Vagina (tissue), 2 donors: ENCODE measurements around the gene USH2A. TPM values are rescaled to one million over a fixed set of nuclear protein-coding genes. Genes with fewer than 3 reads are reported as not detected.

Experiments
- DNase-seq, 2 donors: peaks; one replicate each; pipeline ENCODE4 v3.0.0-alpha.2; 2017; ENCODE audit errors: extremely low spot score in 2 of 2
- H3K27ac ChIP-seq: fragments of 200-600 bp; sonication (generic); one replicate; pipeline ENCODE4 v1.5.1; 2019
- H3K27me3 ChIP-seq: fragments of 200-600 bp; sonication (generic); one replicate; pipeline ENCODE4 v1.5.1; 2019
- H3K36me3 ChIP-seq, 2 donors: fragments of 200-600 bp; sonication (generic); one replicate each; pipeline ENCODE4 v1.5.1; 2017 to 2019
- H3K4me1 ChIP-seq: fragments of 200-600 bp; sonication (generic); one replicate; pipeline ENCODE4 v1.5.1; 2019
- H3K4me3 ChIP-seq, 2 donors: fragments of 200-600 bp; sonication (generic); 1 replicate in 1 of 2; 2 replicates in 1 of 2; pipeline ENCODE4 v1.5.1; 2016 to 2019
- H3K9me3 ChIP-seq: fragments of 200-600 bp; sonication (generic); one replicate; pipeline ENCODE4 v1.5.1; 2019
- POLR2A ChIP-seq, 2 donors: fragments of 450-650 bp; IDR thresholded peaks; one replicate each; pipeline ENCODE4 v1.6.1; 2017; ENCODE audit warnings: antibody characterized with exemption in 2 of 2, mild to moderate bottlenecking in 2 of 2, moderate library complexity in 2 of 2
- POLR2AphosphoS5 ChIP-seq, 2 donors: sonication (generic); formaldehyde crosslinking; IDR thresholded peaks; one replicate each; pipeline ENCODE4 v1.9.0; 2017; ENCODE audit warnings: antibody characterized with exemption in 2 of 2, mild to moderate bottlenecking in 2 of 2, low read depth in 1 of 2; ENCODE audit not compliant: insufficient read depth in 1 of 2
- intact Hi-C: fragments of 100-400 bp; cut with DNase I; formaldehyde crosslinking; loops from one replicate; pipeline ENCODE4 v1.15.1; 2023
- total RNA-seq: library from RNA; depleted of rRNA; stranded (reverse); fragments of >200 nt; gene quantifications from one replicate; pipeline ENCODE4 v1.2.3, GENCODE V29; 2016
- TF ChIP-seq, protein P1 (sequence below), 3 experiments: fragments of 450-650 bp in 2 of 3; fragments of 200-600 bp in 1 of 3; sonication (generic) in 1 of 3; IDR thresholded peaks; one replicate each; pipeline ENCODE4 v1.5.1; 2017 to 2019; ENCODE audit warnings: antibody characterized with exemption in 3 of 3, mild to moderate bottlenecking in 2 of 3, moderate library complexity in 2 of 3

USH2A gene
- total RNA-seq, 1 donor from 2014 or later, result under 0.01 TPM

DNA sequence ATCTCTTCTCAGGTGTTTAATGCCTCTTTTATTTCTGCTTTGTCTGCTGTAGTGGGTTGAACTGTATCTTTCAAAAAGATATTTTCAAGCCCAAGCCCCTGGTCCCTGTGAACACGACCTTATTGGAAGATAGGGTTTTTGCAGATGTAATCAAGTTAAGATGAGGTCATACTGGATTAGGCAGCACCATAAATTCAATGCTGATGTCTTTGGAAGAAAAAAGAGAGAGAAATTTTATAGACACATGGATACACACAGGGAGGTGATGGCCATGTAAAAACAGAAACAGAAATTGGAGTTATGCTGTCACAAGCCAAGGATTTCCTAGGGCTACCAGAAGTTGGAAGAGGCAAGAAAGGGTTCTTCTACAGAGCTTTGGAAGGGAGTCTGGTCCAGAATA, 554.7 kb downstream of the USH2A start:
- intact Hi-C loops, result no loop called here
- Histone ChIP-seq H3K4me1 (no peaks in the 10 kb centered on the region), H3K27ac (no peak overlapping the region), H3K27me3 (no peaks in the 10 kb centered on the region), H3K9me3 (no peaks in the 10 kb centered on the region), H3K36me3 (no peaks in the 10 kb centered on the region), H3K4me3 (no peak overlapping the region)
- DNase-seq, result no peak
- TF ChIP-seq POLR2AphosphoS5 (IDR thresholded peaks at IDR 0.05; ENCODE audit: insufficient read depth in 1 of 2, low read depth in 1 of 2), result no peak
- TF ChIP-seq, protein P1, sequence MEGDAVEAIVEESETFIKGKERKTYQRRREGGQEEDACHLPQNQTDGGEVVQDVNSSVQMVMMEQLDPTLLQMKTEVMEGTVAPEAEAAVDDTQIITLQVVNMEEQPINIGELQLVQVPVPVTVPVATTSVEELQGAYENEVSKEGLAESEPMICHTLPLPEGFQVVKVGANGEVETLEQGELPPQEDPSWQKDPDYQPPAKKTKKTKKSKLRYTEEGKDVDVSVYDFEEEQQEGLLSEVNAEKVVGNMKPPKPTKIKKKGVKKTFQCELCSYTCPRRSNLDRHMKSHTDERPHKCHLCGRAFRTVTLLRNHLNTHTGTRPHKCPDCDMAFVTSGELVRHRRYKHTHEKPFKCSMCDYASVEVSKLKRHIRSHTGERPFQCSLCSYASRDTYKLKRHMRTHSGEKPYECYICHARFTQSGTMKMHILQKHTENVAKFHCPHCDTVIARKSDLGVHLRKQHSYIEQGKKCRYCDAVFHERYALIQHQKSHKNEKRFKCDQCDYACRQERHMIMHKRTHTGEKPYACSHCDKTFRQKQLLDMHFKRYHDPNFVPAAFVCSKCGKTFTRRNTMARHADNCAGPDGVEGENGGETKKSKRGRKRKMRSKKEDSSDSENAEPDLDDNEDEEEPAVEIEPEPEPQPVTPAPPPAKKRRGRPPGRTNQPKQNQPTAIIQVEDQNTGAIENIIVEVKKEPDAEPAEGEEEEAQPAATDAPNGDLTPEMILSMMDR (IDR thresholded peaks at IDR 0.05), result no peak

DNA sequence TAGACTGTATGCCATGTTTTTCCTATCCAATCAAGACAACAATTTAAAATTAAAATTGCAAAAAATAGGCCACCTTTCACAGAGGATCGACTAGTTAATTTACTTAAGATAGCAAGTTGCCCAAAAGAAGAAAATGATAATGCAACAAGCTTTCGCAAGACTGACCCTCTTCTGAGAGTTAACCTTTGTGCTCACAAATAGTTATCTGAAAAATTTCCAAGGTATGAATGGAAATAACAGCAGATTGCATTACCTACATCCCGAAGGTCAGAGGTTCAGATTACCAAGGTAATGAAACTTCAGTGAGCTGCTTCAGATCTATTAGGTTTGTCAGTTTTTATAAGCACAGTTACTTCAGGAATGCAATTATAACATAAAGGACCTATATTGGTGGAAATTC, 558.2 kb downstream of the USH2A start:
- H3K27me3 ChIP-seq, result no peaks in the 10 kb centered on the region
- H3K36me3 ChIP-seq, result no peaks in the 10 kb centered on the region
- H3K4me1 ChIP-seq, result no peaks in the 10 kb centered on the region
- H3K9me3 ChIP-seq, result no peaks in the 10 kb centered on the region
- DNase-seq, result no peak
- intact Hi-C loops, result no loop called here
- H3K27ac ChIP-seq, result no peak overlapping the region
- no peak overlapping the region for H3K4me3 ChIP-seq
- TF ChIP-seq POLR2AphosphoS5 (IDR thresholded peaks at IDR 0.05; ENCODE audit: insufficient read depth in 1 of 2, low read depth in 1 of 2) (no peak), POLR2A (IDR thresholded peaks at IDR 0.05) (no peak)
- TF ChIP-seq, protein P1 (IDR thresholded peaks at IDR 0.05), result no peak

DNA sequence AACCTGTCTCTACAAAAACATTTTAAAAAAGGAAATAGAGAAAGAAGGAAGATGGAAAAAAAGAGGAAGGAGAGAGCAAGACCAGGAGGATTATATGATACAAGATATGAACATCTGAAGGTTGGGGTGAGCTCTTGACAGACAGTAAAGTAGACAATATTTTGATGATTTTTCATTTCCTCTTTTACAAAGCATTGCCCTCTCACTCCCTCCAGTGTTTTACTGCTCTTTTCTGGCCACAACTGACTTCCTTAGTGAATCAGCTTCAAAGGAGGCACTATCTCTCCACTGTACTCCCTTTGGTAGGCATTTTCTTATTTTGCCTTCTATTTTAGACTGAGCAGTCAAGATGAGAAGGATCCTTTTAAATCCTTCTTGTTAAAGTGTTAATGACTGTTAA, 559.5 kb downstream of the USH2A start:
- intact Hi-C loops, result no loop called here

DNA sequence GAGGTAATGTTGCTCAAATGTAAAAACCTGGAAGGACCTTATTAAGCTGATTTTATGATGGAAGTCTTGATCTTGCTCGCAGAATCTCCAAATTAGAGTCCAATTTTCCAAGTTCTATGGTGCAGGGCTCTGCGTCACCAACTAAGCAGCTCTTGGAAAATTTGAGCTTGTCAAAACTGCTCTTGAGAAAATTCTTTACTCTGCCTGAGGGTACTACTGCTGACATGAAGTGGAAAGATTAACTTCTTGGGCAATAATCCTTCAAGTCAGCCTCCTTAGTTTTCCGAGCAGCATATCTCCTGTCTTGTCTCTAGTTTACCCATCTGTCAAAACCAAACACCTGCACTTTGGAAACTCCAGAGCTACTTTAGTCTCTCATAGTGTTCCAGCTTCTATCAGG, 562.4 kb downstream of the USH2A start:
- DNase-seq, result no peak
- intact Hi-C loops, result no loop called here
- no peak overlapping the region for H3K27ac ChIP-seq
- H3K36me3 ChIP-seq, result no peaks in the 10 kb centered on the region
- no peak for TF ChIP-seq POLR2AphosphoS5 (IDR thresholded peaks at IDR 0.05; ENCODE audit: insufficient read depth in 1 of 2, low read depth in 1 of 2)
- TF ChIP-seq POLR2A (IDR thresholded peaks at IDR 0.05), result no peak
- TF ChIP-seq, protein P1 (IDR thresholded peaks at IDR 0.05), result no peak
- no peak overlapping the region for H3K4me3 ChIP-seq
- H3K4me1 ChIP-seq, result no peaks in the 10 kb centered on the region
- no peaks in the 10 kb centered on the region for H3K27me3 ChIP-seq
- no peaks in the 10 kb centered on the region for H3K9me3 ChIP-seq

More for the DNA sequence above, 559.5 kb downstream of the USH2A start:
- Histone ChIP-seq H3K36me3 (no peaks in the 10 kb centered on the region), H3K27me3 (no peaks in the 10 kb centered on the region), H3K27ac (no peak overlapping the region), H3K4me3 (no peak overlapping the region), H3K9me3 (no peaks in the 10 kb centered on the region), H3K4me1 (no peaks in the 10 kb centered on the region)
- TF ChIP-seq POLR2AphosphoS5 (IDR thresholded peaks at IDR 0.05; ENCODE audit: insufficient read depth in 1 of 2, low read depth in 1 of 2) (no peak), POLR2A (IDR thresholded peaks at IDR 0.05) (no peak)
- TF ChIP-seq, protein P1 (IDR thresholded peaks at IDR 0.05), result no peak
- no peak for DNase-seq

DNA sequence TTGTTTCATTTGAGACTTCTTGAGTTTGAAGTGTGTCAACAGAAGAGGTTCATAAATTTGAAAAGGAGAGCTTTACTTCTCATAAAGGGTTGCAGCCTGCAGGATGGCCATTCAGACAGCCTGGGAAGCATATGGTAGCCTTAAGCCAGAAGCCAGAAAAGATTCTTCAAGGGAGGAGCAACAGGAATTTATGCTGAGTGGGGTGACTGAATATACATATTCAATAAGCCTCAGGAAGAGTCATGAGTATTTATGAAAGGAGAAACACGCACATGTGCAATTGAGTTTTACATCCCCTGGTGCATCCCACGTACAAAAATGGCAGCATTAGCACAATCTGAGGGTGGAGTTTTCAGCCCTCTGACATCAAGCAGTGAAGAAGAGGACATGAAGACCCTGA, 565.9 kb downstream of the USH2A start:
- Histone ChIP-seq H3K4me3 (no peak overlapping the region), H3K4me1 (no peaks in the 10 kb centered on the region), H3K36me3 (no peaks in the 10 kb centered on the region), H3K9me3 (no peaks in the 10 kb centered on the region), H3K27me3 (no peaks in the 10 kb centered on the region), H3K27ac (no peak overlapping the region)
- DNase-seq, result no peak
- intact Hi-C loops, result no loop called here
- TF ChIP-seq POLR2A (IDR thresholded peaks at IDR 0.05), result no peak
- no peak for TF ChIP-seq POLR2AphosphoS5 (IDR thresholded peaks at IDR 0.05; ENCODE audit: insufficient read depth in 1 of 2, low read depth in 1 of 2)
- TF ChIP-seq, protein P1 (IDR thresholded peaks at IDR 0.05), result no peak
